ENCODE measurements around the gene AGXT. TPM values are rescaled to one million over a fixed set of nuclear protein-coding genes. Genes with fewer than 3 reads are reported as not detected.

The AGXT gene
- total RNA-seq, 1 experiment from 2014 or later, result 0.16 TPM

DNA sequence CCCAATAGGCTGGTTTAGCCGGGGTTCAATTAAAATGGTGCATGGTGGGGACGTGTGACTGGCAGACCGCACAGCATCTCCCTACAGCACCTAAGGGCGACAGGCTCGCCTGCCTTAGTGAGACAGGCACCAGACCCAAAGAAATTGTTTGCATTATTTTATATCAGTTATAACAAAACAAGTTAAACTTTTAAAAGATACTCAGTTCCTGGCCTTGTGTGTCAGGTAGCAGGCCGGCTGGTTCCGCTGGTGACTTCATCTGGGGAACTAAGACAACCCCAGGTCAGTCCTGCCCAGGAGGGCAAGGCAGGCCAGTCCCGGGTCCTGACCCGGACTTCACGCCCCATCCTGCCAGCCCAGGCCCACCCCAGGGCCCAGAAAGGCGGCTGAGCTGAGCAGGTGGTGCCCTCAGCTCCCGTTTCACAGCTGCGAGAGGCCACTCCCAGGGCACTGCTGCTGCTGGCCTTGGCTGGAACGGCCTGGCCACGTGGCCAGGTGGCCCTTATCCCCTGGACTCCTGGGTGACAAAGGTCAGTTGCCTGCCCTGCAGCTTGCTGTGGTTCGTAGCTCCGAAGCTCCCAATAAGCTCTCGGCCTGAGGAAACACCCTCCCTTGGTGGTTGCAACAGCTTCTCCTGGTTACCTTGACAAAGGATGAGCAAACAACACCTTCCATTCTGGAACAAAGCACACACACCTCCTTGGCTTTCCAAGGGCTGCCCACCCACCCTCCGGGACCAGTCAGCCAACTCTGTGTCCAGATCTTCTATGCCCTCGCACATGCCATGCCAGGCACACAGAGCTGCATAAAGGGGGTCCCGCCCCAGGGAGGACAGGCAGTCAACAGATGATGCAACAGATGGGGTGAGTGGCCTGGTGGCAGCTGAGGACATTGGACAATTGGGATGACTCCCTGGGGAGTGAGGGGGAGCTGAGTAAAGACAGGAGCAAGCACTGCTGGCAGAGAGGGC is 11.3 kb upstream of the AGXT start:
- no peak for DNase-seq (ENCODE audit: low read depth, low spot score)
- in situ Hi-C loops (cut with HindIII; ENCODE audit: low pct_unique_long_range_greater_than_20kb, low sequenced_read_pairs), result no loop called here

DNA sequence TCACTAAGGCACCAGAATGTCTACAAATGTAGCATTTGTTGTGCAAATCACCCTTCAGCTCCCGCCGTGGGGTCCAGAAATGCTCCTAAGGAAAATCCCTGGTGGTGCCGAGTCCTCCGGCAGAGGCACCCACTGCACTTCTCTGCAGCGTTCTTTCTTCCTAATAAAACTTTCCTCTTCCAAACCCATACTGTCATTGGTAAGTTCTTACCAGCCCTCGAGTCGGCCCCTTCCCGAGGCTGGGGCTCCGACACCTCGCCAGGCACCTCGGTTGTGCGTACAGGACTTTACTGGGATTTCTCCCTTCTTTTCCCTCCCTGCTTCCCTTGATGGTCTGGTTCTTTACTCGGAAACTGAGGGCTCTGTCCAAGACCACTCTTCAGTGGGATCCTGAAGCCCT is 10.3 kb upstream of the AGXT start:
- no peak for DNase-seq (ENCODE audit: low read depth, low spot score)
- in situ Hi-C loops (cut with HindIII; ENCODE audit: low pct_unique_long_range_greater_than_20kb, low sequenced_read_pairs), result no loop called here

- in situ Hi-C loops (cut with HindIII; ENCODE audit: low pct_unique_long_range_greater_than_20kb, low sequenced_read_pairs), result no loop called here
- DNase-seq (ENCODE audit: low read depth, low spot score), result no peak
These were observed 9.8 kb upstream of the AGXT start for GRCh38 chr2:240858871-240859270.

GRCh38 chr2:240861547-240861946 is 7.1 kb upstream of the AGXT start:
- in situ Hi-C loops (cut with HindIII; ENCODE audit: low pct_unique_long_range_greater_than_20kb, low sequenced_read_pairs), result no loop called here
- DNase-seq (ENCODE audit: low read depth, low spot score), result no peak

DNA sequence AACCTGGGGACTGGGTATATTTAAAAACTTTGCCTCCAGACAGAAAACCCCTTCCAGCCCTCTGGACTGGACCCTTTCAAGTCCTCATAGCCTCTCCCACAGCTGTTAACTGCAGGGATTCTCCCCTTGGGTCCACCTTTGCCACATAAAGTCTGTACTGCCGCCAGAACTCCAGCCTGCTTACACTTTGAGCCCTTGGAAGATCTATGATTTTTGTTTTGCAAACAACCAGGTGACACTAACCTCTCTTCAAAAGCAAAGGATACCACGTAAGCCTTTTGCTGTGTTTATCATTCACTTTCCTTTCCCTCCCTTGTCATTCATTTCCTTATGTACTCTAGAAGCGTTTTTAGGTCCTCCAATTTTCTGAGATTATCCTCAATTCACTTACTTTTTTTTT is 4.1 kb upstream of the AGXT start:
- no peak for DNase-seq (ENCODE audit: low read depth, low spot score)
- in situ Hi-C loops (cut with HindIII; ENCODE audit: low pct_unique_long_range_greater_than_20kb, low sequenced_read_pairs), result no loop called here

- DNase-seq (ENCODE audit: low read depth, low spot score), result no peak
- in situ Hi-C loops (cut with HindIII; ENCODE audit: low pct_unique_long_range_greater_than_20kb, low sequenced_read_pairs), result no loop called here
These were observed 3.2 kb upstream of the AGXT start for GRCh38 chr2:240865391-240865790.

DNA sequence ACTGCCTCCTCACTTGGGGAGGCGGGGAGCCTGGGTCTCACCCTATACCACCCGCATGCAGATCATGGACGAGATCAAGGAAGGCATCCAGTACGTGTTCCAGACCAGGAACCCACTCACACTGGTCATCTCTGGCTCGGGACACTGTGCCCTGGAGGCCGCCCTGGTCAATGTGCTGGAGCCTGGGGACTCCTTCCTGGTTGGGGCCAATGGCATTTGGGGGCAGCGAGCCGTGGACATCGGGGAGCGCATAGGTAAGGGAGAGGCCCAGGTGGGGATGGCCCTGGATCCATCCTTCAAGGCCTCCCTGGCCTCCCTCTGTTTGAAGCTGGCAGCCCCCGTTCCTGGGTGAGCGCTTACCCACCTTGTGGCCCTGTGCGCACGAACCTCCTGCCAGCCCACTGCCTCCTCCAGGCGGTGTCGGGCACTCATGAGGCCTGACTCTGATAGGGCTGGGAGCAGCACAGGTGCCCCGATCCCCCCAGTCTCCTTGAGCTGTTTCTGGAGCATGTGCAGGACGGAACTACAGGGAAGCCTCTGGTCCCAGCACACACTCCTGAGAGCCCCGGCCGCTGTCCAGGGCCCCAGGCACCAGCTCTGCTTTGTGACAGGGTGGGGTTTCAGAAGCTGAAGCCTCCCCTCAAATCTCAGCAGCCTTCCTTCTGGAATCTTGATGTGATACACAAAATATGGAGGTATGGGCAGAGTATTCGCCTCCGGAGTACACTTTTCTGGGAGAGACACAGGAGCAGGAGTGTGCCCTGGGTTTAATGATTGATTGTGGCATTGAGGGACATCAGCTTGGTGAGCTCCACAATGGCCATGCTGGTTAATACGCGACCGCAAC is 708 bp downstream of the AGXT start:
- DNase-seq (ENCODE audit: low read depth, low spot score), result no peak
- in situ Hi-C loops (cut with HindIII; ENCODE audit: low pct_unique_long_range_greater_than_20kb, low sequenced_read_pairs), result no loop called here

GRCh38 chr2:240869956-240870875 is 1.6 kb downstream of the AGXT start:
- in situ Hi-C loops (cut with HindIII; ENCODE audit: low pct_unique_long_range_greater_than_20kb, low sequenced_read_pairs), result no loop called here
- no peak for DNase-seq (ENCODE audit: low read depth, low spot score)

DNA sequence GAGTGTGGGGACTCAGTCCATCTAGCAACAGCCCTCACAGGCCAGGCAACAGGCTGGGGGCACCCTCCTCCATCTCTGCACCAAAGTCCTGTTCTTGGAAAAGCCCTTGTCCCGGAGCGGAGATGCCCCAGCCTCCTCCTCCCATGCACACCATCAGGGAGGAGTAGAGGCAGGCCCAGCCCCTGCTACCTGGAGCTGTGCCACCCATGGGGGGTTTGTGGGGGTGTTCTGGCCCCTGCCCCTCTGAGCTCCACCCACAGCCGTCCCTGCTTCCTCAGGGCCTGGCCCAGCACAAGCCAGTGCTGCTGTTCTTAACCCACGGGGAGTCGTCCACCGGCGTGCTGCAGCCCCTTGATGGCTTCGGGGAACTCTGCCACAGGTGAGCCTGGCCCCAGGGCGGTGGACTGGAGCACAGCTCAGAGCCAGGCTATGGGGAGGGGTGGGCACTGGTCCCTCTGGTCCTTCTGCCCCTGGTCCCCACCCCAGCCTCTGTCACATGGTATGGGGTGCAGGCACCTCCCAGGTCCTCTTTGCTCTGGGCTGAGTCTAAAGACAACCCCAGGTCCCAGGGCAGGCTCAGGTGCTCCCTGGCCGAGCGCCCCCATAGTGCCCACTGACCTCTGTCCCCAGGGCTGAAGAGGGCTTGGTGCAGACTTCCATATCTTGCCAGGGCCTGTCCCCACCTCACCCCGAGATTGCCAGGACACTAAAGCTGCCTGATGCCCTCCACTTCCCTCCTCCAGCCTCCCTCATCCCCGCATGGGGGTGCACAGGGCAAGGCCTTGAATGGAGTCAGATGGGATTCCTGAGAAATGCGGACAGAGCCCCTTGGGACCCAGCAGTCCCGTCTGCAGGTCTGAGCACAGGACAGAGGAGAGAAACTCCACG is 2.7 kb downstream of the AGXT start:
- in situ Hi-C loops (cut with HindIII; ENCODE audit: low pct_unique_long_range_greater_than_20kb, low sequenced_read_pairs), result no loop called here
- no peak for DNase-seq (ENCODE audit: low read depth, low spot score)

DNA sequence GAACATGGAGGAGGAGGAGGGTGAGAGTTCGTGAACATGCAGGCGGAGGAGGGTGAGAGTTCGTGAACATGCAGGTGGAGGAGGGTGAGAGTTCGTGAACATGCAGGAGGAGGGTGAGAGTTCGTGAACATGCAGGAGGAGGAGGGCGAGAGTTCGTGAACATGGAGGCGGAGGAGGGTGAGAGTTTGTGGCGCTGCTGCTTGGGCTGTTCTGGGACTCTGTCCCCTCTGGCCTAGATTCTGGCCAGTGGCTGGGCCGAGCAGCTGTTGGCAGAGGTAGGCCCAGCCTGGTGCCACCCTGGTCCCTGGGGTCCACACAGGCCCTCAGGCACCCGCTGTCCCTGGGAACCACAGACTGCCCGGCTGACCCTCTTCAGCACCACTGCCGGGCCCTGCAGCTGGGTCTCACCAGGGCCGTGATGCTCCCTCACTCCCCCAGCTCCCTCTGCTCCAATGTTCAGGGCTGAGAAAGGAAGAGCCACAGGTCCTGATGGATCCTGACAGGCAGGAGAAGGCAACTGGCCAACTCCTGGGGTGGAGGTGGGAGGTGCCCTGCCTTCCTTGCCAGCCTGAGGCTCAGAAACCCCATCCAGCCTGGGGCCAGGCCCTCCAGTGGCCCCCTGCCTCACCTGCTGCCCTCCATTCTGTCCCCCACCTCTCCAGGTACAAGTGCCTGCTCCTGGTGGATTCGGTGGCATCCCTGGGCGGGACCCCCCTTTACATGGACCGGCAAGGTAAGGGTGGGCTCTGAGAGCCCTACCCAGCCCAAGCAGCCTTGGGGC is 3.9 kb downstream of the AGXT start:
- no peak for DNase-seq (ENCODE audit: low read depth, low spot score)
- in situ Hi-C loops (cut with HindIII; ENCODE audit: low pct_unique_long_range_greater_than_20kb, low sequenced_read_pairs), result no loop called here

GRCh38 chr2:240873098-240873788 is 4.6 kb downstream of the AGXT start:
- in situ Hi-C loops (cut with HindIII; ENCODE audit: low pct_unique_long_range_greater_than_20kb, low sequenced_read_pairs), result no loop called here

DNA sequence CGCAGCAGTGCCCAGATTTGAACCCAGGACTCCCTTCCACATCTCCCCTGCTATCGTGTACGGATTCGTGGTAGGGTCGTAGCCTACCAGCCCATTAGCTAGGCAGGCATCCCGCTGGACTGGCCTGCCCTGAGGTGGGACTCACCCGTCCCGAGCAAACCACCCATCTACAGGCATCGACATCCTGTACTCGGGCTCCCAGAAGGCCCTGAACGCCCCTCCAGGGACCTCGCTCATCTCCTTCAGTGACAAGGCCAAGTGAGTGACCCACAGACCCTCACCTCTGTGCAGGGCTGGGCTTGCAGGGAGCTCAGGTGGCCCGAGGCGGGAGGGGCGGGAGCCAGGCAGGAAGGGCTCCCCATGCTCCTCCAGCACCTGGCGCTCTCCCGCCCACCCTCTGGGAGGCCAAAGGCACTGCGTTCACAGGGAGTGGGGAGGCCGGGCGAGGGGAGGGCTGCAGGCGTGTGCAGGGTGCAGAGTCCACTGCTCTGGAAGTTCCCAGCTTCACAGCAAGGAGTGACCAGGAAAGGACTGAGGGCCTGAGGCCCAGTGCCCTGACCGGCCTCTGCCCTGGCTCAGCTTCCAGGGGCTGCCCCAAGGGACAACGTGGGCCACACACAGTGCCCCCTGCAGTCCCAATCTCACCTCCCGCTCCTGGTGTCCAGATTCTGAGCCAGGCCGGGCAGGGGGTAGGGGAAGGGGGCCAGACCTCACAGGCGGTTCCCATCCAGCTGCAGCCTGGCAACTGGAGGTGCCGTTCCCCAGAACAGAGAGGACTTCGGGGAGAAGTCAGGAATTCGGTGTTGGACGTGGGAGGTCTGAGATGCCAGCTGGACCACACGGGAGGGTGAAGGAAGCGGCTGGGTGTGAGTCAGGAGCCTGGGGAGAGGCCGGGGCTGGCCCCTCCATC is 5.4 kb downstream of the AGXT start:
- no peak for DNase-seq (ENCODE audit: low read depth, low spot score)
- in situ Hi-C loops (cut with HindIII; ENCODE audit: low pct_unique_long_range_greater_than_20kb, low sequenced_read_pairs), result no loop called here

More at GRCh38 chr2:240873098-240873788, 4.6 kb downstream of the AGXT start:
- no peak for DNase-seq (ENCODE audit: low read depth, low spot score)

DNA sequence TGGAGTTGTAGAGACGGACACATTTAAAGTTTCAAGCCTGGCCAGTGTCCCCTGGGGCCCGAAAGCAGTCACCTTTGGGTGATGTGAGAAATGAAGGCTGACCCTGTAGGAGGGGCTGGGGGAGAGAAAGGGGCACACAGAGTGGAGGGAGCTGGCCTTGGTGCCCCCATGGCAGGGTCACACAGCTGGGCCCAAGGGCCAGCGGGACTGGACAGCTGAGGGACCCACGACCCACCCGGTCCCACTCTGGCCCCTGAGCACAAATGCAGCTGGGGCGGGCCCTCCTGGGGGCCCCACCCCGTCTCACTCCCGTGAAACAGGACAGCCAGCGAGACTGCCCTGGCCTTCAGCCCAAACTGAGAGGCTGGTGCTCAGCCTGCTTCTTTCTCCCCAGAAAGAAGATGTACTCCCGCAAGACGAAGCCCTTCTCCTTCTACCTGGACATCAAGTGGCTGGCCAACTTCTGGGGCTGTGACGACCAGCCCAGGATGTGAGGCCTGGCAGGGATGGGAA is 6.1 kb downstream of the AGXT start:
- no peak for DNase-seq (ENCODE audit: low read depth, low spot score)
- in situ Hi-C loops (cut with HindIII; ENCODE audit: low pct_unique_long_range_greater_than_20kb, low sequenced_read_pairs), result no loop called here

GRCh38 chr2:240875228-240876034 is 6.8 kb downstream of the AGXT start:
- no peak for DNase-seq (ENCODE audit: low read depth, low spot score)
- in situ Hi-C loops (cut with HindIII; ENCODE audit: low pct_unique_long_range_greater_than_20kb, low sequenced_read_pairs), result no loop called here

Data from SK-MEL-5 (cell line).